Testis (tissue), 2 donors: ENCODE data around the gene MSI2.

Experiments used
- POLR2A ChIP-seq: fragments of 450-650 bp; IDR thresholded peaks from one replicate; pipeline ENCODE4 v1.6.1; 2017; ENCODE audit warnings: antibody characterized with exemption, mild to moderate bottlenecking, moderate library complexity
- TF ChIP-seq, protein P1 (sequence below), 3 experiments: fragments of 450-650 bp in 2 of 3; fragments of 200-600 bp in 1 of 3; sonication (generic) in 1 of 3; IDR thresholded peaks; one replicate each; pipeline ENCODE4 v1.5.1; 2016 to 2019; ENCODE audit warnings: antibody characterized with exemption in 3 of 3, mild to moderate bottlenecking in 2 of 3, moderate library complexity in 1 of 3

DNA sequence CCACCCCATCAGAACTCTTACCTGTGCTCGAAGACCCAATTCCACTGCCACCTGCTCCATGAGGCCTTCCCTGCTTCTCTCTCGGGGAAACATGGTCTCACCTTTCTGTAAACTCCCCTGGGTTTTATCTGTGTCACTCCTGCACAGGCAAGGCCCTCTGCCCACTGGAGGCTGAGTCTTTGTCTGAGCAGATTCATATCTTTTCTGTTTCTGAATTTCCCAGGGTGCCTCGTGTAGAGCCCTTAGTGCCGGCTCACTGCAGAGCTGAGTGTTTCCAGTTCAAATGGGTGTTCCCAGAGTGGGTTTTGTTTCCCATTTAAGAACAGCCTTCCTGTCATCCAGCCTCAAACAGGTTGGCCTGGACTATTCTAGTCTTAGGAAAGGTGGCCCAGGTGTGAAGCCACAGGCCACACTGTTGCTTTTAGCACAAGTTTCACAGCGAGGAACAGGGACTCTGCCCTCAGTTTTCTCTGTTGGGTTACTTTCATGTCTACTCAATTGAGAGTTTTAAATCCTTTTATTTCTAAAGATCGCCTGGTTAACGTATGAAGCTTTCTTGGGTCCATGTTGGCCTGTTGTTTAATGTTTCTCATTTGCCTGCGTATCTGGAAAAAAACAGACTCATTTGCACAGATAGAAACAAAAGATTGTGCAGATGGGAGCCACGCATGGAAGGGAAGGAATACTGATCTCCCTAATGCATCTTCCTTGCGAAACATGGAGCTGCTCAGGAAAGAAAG, 228.7 kb downstream of the MSI2 start:
- TF ChIP-seq, protein P1, sequence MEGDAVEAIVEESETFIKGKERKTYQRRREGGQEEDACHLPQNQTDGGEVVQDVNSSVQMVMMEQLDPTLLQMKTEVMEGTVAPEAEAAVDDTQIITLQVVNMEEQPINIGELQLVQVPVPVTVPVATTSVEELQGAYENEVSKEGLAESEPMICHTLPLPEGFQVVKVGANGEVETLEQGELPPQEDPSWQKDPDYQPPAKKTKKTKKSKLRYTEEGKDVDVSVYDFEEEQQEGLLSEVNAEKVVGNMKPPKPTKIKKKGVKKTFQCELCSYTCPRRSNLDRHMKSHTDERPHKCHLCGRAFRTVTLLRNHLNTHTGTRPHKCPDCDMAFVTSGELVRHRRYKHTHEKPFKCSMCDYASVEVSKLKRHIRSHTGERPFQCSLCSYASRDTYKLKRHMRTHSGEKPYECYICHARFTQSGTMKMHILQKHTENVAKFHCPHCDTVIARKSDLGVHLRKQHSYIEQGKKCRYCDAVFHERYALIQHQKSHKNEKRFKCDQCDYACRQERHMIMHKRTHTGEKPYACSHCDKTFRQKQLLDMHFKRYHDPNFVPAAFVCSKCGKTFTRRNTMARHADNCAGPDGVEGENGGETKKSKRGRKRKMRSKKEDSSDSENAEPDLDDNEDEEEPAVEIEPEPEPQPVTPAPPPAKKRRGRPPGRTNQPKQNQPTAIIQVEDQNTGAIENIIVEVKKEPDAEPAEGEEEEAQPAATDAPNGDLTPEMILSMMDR (IDR thresholded peaks at IDR 0.05): no peak
- TF ChIP-seq POLR2A: no peak
